Measurements from ENCODE around the gene SLC7A14.

GRCh38 chr3:170426240-170426797 is 159.6 kb downstream of the SLC7A14 start:
- TF ChIP-seq REST (IDR thresholded peaks at IDR 0.05; ENCODE audit: insufficient read depth in 1 of 2, low read depth in 2 of 2, low read length in 2 of 2) (no peak), POLR2AphosphoS5 (IDR thresholded peaks at IDR 0.05; ENCODE audit: low read depth, low read length) (no peak), TAF1 (IDR thresholded peaks at IDR 0.05; ENCODE audit: borderline replicate concordance, insufficient read depth, low read length) (no peak)

Measured in PFSK-1 (cell line).